ENCODE data around the gene CASP10.

CASP10 gene

DNA sequence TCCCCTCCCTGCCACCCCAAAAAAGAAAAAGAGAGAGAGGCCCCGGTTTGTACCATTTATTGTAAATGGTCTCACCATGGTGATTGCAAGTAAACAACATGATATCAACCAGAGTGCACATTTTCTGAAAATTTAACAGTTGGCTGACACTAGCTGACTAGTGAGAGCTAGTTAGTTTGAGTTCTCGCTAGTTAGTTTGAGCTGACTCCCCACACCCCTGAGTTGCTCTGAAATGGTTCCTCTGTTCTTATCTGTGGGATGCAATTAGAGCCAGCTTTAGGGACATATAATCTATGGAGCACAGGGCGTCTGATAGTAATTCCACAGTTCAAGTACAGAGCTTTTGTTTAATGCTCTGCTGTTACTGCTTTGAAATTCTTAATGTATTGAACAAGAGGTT is 13.1 kb downstream of the CASP10 start:
- DNase-seq (ENCODE audit: low read depth): no peak

- DNase-seq (ENCODE audit: low read depth): no peak
These were observed 13.9 kb downstream of the CASP10 start for GRCh38 chr2:201196803-201197202.

DNA sequence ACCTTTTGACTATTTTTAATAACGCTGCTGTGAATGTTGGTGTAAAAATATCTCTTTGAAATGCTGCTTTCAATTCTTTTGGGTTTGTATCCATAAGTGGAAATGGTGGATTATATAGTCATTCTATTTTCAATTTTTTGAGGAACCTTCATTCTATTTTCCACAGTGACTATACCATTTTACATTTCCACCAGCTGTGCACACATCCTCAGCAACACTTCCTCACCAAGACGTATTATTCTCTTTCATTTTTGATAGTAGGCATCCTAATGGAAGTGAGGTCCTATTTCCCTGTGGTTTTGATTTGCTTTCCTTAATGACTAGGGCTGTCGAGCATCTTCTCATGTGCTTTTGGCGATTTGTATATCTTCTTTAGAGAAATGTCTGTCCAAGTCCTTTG is 14.8 kb downstream of the CASP10 start:
- DNase-seq (ENCODE audit: low read depth): no peak

DNA sequence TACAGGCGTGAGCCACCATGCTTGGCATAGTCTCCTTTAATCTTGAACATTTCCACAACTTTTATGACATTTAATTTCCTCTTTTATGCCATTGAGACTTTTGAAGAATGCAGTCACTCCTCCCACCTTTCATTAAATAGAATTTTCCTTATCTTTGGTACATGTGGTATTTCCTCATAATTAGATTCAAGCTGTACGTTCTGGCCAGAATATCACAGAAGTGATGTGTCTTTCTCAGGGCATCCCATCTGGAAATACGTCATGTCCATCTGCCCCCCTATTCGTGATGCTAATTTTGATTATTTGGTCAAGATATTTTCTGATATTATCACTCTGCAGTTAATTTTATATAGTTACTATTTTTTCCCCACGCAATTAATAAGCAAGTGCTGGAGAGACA is 16.9 kb downstream of the CASP10 start:
- no peak for DNase-seq (ENCODE audit: low read depth)

- DNase-seq (ENCODE audit: low read depth): no peak
These were observed 17.4 kb downstream of the CASP10 start for GRCh38 chr2:201200345-201200744.

DNA sequence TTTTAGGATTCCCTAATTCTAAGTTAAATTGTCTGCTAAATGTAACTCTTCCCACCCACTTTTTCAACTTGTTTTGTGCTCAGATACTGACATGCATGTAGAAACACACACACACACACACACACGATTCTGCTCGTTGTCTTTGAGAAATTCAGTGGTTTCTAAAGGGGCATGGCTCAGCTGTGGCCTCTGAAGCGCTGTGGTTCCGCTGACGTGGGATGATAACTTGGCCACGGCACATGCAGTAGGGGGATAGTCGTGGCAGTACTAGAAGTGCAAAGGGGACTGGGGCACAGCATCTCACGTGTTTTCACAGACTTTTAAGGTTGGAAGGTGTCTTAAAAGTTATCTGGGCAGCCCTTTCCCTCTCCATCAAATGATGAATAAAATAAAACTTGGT is 18.4 kb downstream of the CASP10 start:
- DNase-seq (ENCODE audit: low read depth): no peak

DNA sequence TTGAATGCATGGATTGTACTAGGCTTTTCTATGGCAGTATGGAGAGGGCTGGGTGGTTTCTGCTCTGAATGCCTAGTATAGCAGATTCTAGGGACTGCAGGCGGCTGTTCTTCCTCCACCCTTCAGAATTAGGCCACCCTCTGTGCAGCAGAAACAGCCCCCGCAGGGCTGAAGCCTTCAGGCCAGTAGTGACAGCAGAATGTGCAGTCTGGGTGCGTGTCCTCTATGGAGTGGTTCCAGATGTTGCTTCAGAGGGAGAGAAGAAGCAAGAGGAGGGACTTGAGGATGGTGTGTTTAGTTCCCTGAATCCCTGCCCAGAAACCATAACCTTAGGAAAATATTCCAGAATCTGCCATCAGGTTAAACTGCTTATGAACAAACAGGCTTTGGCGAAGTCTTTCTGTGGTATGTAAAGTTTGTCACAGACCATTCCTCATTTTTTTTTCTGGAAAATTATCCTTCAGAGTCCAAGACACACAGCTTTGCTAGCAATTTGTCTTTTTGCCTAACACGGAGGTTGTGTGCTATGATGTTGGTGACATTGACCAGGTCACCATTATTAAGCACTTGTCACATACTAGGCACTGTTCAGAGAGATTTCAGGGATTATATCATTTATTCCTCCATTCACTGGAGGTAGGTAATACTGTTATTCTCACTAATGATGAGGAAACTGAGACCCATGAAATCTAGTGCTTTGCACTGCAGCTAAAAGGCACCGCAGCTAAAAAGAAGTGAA is 21.1 kb downstream of the CASP10 start:
- DNase-seq (ENCODE audit: low read depth): no peak

DNA sequence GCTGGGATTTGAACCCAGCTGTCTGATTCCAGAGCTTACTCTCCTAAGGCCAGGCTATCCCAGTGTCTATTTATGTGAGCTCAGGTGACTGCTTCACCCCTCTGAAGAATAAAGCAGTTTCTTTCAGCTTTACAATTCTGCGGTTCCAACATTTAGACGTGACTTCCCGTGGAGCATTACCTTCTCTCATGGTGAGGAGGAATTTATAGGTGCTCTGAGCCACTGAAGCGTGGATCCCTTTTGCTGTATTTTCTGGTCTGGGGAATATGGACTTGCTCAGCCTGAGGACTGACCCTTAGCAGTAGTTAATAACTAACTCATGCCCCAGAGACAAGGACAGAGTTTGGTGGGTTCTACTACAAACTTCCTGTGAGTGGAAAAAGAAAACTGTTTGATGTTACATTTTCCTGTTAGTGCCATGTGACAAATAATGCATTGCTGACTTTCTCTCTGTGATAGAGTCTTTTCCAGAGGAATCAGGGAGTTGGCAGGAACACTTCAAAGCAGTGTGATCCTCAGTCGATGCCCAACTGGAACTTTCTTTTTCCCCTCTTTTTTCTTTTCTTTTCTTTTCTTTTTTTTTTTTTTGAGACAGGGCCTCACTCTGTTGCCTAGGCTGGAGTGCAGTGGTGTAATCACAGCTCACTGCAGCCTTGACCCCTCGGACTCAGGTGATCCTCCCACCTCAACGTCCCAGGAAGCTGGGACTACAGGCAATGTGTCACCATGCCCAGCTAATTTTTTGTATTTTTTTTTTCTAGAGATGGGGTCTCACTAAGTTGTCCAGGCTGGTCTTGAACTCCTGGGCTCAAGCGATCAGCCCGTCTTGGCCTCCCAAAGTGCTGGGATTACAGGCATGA is 21.9 kb downstream of the CASP10 start:
- no peak for DNase-seq (ENCODE audit: low read depth)

- DNase-seq (ENCODE audit: low read depth): no peak
These were observed 22.5 kb downstream of the CASP10 start for GRCh38 chr2:201205515-201205849.

DNA sequence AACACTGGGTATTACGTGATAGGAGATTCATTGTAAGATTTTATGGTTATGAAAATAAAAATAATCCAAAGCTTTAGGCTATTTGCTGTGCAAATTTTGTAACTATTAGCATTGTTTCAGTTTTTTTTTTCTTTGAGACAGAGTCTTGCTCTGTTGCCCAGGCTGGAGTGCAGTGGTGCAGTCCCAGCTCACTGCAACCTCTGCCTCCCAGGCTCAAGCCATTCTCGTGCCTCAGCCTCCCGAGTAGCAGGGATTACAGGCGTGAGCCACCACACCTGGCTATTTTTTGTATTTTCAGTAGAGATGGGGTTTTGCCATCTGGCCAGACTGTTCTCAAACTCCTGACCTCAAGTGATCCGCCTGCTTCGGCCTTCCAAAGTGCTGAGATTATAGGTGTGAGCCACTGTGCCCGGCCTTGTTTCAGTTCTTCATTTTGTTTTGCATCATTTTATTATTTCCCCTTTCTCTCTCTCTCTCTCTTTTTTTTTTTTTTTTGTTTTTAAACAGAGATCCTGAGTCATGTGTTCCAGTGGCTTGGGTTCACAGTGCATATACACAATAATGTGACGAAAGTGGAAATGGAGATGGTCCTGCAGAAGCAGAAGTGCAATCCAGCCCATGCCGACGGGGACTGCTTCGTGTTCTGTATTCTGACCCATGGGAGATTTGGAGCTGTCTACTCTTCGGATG is 25.8 kb downstream of the CASP10 start:
- DNase-seq (ENCODE audit: low read depth): no peak

- no peak for DNase-seq (ENCODE audit: low read depth)
These were observed 33.0 kb downstream of the CASP10 start for GRCh38 chr2:201215963-201216362.

- no peak for DNase-seq (ENCODE audit: low read depth)
These were observed 34.0 kb downstream of the CASP10 start for GRCh38 chr2:201216918-201217317.

- no peak for DNase-seq (ENCODE audit: low read depth)
These were observed 35.8 kb downstream of the CASP10 start for GRCh38 chr2:201218780-201219179.

DNA sequence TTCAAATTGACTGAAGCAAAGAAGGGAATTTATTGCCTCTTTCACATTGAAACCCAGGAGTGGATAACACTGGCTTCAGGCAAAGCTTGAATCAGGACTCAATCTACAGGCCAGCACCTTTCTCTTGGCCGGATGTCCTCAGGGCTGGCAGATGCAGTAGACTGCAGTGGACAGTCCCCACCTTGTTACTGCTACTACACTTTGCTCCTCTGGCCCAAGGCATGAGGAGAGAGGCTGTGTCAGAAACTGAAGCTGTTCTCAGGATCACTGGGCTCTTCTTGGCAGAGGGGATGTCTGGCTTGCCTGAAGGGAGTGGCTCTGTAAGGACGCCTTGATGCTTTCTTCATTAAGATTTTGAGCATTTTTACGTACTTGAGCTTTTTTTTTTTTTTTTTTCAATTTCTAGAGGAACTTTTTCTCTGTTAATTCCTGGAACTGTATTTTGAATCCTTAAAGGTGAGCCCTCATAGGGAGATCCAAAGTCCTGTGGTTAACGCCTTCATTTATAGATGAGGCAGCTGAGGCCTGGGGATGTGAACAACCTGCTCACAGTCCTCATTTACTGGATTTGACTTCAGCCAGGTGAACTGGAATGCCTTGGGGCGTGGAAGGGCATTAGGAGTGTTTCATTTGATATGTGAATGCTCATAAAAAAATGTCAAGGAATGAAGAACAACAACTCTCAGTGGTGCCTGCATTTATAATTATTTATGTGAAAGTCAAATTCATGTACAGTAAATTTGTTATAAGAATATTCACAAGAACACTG is 36.6 kb downstream of the CASP10 start:
- DNase-seq (ENCODE audit: low read depth): no peak

DNA sequence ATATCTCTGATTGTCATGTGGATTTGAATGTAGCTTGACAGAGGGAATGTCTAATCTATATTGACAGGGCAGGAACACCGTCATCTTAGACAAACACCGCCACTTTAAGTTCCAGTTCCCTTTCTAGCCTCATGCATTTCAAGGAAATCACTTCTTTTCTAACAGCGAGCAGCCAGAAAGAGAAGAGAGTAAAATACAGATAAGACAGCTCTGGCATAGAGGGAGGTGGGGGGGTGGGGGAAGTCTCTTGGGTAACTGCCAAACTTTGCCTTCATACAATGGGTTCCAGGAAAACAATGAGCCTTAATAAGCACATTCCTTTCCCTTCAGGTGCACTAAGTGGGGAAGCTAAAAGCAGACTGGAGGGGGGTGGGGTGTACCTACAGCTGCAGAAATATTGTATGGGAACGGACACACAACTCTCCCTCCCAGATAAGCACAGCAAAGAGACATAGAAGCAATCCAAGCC is 37.2 kb downstream of the CASP10 start:
- no peak for DNase-seq (ENCODE audit: low read depth)

DNA sequence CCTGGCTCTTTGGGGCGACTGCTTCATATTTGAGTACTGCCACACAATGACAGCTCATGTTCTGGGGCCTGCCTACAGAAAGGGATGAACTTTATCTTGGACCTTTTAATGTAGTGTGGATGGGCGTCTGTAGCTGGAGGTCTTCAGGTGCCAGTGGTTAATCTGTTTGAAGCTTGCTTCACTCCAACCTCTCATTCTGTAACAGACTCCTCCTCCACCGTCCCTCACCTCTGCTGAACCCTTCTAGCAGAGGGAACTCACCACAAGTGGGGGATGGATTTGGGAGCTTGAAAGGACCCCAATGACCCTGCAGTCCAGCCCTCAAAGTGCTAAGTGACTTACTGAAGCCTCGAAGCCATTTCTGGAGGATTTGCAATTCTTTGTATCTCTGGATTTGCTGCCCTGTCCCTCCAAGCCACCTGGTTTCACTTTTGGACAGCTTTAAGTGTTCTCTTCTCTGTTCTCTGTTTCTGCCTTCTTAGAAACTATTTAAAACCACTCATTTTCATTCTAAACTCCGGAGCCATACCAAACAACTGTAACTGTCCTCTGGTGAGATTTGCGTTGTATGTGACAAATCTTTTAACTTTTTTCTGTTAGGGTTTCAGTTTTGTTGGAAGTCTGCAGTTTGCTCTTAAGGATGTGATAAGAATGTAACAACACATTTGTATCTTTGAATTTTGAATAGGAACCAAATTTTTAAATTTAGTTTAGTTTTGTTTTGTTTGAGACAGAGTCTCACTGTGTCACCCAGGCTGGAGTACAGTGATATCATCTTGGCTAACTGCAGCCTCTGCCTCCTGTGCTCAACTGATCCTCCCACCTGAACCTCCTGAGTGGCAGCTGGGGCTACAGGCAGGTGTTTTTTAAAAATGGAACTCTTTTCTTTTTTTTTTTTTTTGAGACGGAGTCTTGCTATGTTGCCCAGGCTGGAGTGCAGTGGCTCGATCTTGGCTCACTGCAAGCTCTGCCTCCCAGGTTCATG is 40.4 kb downstream of the CASP10 start:
- DNase-seq (ENCODE audit: low read depth): no peak

DNA sequence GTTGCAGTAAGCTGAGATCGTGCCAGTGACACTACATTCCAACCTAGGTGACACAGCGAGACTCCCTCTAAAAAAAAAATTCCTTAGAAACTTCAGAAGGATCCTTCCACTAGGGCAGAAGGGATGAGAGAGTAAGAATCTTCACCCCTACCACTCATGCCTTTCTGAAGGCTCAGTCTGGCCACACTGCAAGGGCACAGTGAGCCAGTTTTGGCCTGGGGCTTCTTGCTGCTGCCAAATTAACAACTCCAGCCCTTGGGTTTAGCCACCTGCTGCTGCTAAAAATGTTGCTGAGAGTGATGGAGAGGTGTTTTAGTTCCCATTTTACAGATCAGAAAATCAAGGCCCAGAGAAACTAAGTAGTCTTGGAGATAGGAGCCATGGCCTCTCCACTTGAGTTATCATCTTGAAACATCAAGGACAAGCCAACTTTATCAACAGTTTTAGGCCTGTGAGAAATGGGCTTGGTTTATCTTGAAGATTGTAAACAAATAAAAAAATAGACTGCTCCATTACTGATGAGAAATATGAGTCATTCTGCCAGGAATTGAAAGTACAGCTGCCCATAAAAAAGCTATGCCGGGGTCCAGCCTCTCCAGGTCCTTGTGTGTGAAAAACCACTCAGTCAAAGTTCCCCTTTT is 45.5 kb downstream of the CASP10 start:
- DNase-seq (ENCODE audit: low read depth): no peak

- no peak for DNase-seq (ENCODE audit: low read depth)
These were observed 46.0 kb downstream of the CASP10 start for GRCh38 chr2:201228912-201229290.

DNA sequence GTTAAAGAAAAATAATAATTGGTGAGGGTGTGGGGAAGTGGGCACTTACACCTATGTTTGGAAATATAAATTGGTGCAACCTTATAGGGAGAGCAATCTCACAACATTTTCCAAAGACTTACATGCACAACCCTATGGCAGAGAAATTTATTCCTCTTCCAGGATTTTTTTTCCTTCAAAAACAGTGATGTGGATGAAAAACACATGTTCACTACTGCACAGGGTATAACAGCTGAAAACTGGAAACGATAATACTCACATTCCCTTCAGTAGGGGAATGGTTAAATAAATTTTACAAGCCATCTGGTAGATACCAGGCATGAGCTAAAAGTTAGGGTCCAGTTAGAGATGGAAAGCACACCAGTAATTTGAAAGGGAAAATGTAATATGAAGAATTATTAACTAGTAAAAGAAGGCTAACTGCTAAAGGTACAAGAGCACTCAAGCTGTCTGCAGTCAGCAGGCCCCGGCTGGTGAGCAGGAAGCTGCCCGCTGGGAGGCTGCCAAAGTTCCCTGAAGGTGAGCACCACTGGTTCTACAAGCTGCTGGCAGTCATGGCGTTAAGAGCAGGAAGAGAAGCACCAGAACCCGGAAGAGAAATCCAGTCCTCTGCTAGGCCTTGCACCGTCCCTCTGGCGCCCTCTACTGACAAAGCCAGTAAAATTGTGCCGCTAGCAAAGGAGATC is 49.0 kb downstream of the CASP10 start:
- peak; percentile 92 for DNase-seq (ENCODE audit: low read depth)

DNA sequence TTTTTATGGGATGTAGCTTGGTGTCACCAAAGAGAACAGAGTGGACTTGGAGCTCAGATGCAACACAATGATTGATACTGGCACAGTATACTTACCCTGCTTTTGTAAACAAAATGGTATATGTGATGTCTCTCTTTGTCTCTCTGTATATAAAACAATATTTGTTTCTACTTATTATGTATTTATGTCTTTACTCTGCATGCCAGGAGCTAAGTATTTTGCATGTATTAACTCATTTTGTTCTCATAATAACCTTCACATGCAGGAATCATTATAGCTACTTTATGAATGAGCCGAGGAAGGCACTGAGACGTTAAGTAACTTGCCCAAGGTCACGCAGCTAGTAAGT is 49.5 kb downstream of the CASP10 start:
- DNase-seq (ENCODE audit: low read depth): no peak
